Uterus (tissue), 2 donors: ENCODE measurements around the gene NXN.
"Not testable (repeated sequence)": the region's sequence is repeated elsewhere in the genome, so short reads cannot be mapped to it uniquely, and the experiment has no call there.

ENCODE experiments used
- CTCF ChIP-seq, 4 experiments: fragments of 200-600 bp in 2 of 4; fragments of 450-650 bp in 2 of 4; sonication (generic) in 2 of 4; IDR thresholded peaks; one replicate each; pipeline ENCODE4 v1.5.1; 2016 to 2019; ENCODE audit warnings: antibody characterized with exemption in 4 of 4, mild to moderate bottlenecking in 2 of 4, moderate library complexity in 1 of 4
- POLR2A ChIP-seq, 2 donors: fragments of 450-650 bp; IDR thresholded peaks; one replicate each; pipeline ENCODE4 v1.6.1; 2016; ENCODE audit warnings: antibody characterized with exemption in 2 of 2, mild to moderate bottlenecking in 1 of 2, moderate library complexity in 1 of 2

- TF ChIP-seq CTCF, POLR2A (IDR thresholded peaks at IDR 0.05): not testable (repeated sequence)
Measured at GRCh38 chr17:835721-836120, 143.9 kb downstream of the NXN start.
